NCI-H1436 treated with DMSO at 0.1 percent for 48 hours (cell line): ENCODE measurements around the gene NELFCD.
"Not testable (repeated sequence)": the region's sequence is repeated elsewhere in the genome, so short reads cannot be mapped to it uniquely, and the experiment has no call there.

Source experiments
- DNase-seq: peaks from one replicate; lab custom pipeline; 2025; lab: John Stamatoyannopoulos, UW

NELFCD gene

GRCh38 chr20:59026904-59027740 lies 46.1 kb downstream of the NELFCD start:
- DNase-seq, result no peak

- no peak for DNase-seq
Measured at GRCh38 chr20:59027741-59028320, 46.8 kb downstream of the NELFCD start.

- DNase-seq, result no peak
Measured at GRCh38 chr20:59028812-59029211, 47.8 kb downstream of the NELFCD start.

GRCh38 chr20:59030911-59031563 lies 50.0 kb downstream of the NELFCD start:
- DNase-seq, result no peak

GRCh38 chr20:59031564-59032022 lies 50.5 kb downstream of the NELFCD start:
- no peak for DNase-seq

- DNase-seq, result peak; percentile 78
Measured at GRCh38 chr20:59032023-59032712, 51.1 kb downstream of the NELFCD start, which contains the start of gene ATP5F1E. Gene ATP5F1E, minus strand, starts transcription at chr20:59032335. Its CDS starts 84 bp downstream, at chr20:59032251.

- DNase-seq, result no peak
Measured at GRCh38 chr20:59032713-59033059, 51.6 kb downstream of the NELFCD start.

- no peak for DNase-seq
Measured at GRCh38 chr20:59033093-59033492, 52.0 kb downstream of the NELFCD start.

GRCh38 chr20:59033616-59034165 lies 52.6 kb downstream of the NELFCD start:
- no peak for DNase-seq

GRCh38 chr20:59035381-59035780 lies 54.3 kb downstream of the NELFCD start:
- DNase-seq, result no peak

GRCh38 chr20:59037386-59037785 lies 56.3 kb downstream of the NELFCD start:
- DNase-seq, result no peak

- no peak for DNase-seq
Measured at GRCh38 chr20:59039233-59039632, 58.2 kb downstream of the NELFCD start.

- no peak for DNase-seq
Measured at GRCh38 chr20:59040667-59041066, 59.6 kb downstream of the NELFCD start.

- not testable (repeated sequence) for DNase-seq
Measured at GRCh38 chr20:59041487-59041886, 60.4 kb downstream of the NELFCD start.

GRCh38 chr20:59042151-59042795 lies 61.2 kb downstream of the NELFCD start, which contains the start of gene PRELID3B:
Gene PRELID3B, minus strand, starts transcription at chr20:59042786. Its CDS starts 56 bp downstream, at chr20:59042730.
- no peak for DNase-seq

GRCh38 chr20:59042796-59043631 lies 62.0 kb downstream of the NELFCD start:
- DNase-seq, result peak; percentile 33

GRCh38 chr20:59043698-59044097 lies 62.6 kb downstream of the NELFCD start:
- no peak for DNase-seq

- DNase-seq, result no peak
Measured at GRCh38 chr20:59044295-59044694, 63.2 kb downstream of the NELFCD start.
